ENCODE data around the gene KCNMA1.

Gene KCNMA1

DNA sequence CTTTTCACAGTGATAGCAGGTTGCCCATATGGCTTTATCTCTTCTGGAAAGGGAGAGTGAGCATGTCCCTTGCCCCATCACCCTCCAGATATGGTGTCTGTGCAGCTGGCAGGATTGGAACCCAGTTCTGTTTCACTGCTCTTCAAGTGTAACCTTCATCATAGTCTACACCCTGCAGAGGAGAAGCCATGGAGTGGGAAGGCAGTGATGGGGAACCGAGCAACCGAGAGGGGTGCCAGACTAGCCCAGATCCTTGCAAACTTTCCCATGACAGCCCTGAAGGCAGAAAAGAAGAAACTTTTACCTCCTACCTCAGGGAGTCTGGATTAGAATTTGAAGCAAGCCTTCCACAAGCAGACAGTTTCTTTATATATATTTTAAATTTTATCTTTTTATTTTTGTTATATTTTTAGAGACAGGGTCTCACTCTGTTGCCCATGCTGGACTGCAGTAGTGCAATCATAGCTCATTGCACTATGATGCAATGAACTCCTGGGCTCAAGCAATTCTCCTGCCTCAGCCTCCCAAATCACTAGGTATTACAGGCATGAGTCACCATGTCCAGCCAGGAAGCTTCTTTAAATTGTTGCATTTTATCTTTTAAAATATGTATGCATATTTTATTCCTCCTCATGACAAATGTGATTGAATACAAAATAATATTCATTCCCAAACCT is 133.3 kb downstream of the KCNMA1 start:
- DNase-seq: no peak

DNA sequence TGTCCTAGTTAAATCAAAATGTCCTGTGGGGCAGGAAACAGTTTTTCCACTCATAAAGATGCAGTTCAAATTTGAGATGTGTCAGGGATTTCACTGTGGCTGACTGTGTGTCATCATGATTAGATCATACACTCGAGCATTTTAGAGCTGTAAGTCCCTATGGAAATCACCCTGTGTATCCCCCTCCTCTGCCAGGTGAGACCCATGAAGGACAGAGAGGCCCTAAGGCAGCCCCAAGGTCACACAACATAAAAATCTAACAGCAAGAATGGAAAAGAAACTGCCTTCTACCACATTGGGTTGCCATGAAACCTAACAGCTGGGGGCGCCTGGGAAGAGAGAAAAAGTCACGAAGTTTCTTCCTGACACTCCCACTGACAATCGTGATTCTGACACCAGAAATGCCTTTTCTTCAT is 135.8 kb downstream of the KCNMA1 start:
- no peak for DNase-seq

DNA sequence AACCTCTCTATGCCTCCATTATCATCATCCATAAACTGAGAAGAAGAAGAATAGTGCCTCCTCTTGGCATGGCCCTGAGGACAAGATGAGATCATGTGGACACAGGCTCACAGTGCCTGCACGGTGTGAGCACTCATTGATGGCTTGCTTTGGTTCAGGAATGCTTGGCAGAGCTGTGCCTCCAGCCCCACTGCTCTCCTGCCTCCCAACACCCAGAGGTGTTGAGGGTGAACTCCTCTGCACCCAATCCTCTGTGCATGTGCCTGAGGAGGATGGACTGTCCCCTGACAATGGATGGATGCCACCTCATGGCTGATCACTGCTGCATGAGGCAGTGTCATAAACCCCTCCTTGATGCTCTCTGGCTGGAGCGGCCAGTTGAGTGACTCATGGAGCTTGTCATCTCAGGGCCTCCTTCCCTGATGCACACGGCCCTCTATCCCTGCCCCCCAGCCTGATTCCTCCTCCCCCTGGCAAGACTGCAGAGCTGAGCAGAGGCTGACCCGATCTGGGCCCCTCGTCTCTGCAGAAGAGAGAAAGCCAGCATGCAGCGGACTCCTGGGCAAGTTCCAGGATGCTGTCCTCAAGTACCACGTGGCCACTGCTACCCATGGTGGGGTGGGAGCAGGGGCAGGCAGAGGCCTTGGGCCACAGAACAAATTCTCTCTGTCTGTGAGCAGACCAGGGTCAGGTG is 136.3 kb downstream of the KCNMA1 start:
- DNase-seq: no peak

DNA sequence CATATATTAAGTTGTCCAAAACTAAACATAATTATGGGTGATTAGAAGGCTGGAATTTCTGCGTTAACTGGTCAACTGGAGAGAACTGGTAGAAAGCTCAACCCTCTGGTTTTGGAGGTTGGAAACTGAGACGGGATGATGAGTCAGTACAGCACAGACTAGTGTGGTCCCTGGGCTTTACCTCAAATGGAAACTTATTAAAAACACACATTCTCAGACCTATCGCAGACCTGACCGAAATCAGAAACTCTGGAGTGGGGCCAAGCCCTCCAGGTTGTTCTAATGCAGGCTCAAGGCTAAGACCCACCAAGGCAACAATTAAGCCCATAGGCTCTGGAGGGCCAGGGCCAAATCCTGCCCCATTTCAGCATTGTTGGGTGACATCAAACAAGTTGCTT is 136.9 kb downstream of the KCNMA1 start:
- peak; percentile 27 for DNase-seq

DNA sequence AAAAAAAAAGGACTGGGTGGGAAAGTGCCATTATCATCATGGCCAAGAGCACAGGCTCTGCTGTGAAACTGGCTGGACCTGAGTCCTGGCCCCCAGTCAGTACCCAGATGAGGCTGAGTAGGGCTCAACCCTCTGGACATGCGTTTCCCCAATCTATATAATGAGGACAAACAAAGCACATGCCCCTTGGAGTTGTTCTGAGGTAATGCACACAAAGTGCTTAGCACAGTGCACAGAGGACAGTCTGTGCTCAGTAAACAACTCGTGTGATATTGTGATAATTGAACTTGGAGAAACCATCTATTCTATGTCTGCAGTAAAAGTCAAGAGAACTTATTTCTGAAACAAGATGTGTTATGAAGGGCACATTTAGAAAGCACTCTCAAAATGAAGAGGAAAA is 138.8 kb downstream of the KCNMA1 start:
- DNase-seq: no peak

DNA sequence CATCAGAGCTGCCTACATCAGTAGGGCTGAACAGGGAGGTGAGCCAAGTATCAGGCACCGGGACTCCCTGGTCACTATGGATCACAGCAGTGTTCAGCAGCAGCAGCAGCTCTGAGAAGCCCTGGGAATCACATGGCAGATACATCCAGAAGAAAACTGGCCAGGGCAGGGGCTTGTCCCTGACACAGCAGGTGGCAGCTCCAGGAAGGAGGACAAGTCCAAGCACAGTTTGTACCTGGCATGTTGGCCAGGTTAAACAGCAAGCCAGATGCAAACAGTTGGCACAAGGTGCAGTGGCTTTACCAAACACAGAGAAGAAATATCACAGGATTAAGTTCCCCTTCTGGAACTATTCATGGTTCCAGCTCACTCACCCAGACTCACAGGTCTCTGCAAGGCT is 139.4 kb downstream of the KCNMA1 start:
- DNase-seq: no peak

DNA sequence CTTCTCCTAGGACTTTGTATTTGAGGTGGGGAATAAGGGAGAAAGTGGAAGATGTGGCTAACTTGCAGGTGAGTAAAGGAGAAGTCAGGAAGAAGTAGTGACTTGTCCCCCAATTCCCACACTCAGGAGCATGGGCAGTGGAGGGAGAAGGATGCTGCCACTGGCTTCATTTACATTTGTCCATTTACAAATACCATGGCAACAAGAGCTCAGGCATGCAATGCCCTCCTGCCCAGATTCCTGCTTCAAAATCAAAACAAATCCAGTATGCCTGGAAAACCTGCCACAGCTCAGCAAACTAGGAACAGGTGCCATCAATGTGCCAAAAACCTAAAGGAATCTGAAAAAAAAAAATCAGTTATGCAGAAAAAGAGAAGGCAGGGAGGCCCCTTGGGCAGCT is 139.9 kb downstream of the KCNMA1 start:
- DNase-seq: no peak

DNA sequence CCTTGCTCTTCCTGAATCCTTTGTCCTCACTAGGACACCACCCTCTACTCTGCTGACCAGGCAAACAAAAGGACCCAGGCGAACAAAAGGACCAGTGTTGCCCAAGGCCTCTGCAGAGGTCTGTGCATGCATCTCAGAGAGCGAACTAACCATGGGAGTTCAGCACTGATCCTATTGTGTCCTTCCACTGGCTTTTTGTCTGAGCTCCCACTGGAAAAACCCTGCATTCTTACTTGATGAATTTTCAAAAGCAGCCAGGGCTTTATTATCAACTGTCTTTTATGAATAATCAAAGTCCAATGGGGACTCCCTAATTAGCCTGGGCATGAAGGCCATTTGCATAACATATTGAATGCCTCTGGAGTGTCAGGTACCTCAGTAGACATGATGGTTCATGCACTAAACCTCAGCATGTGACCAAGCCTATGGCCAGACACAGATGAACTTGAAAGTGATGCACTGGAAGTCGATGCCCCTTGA is 140.6 kb downstream of the KCNMA1 start:
- DNase-seq: no peak

DNA sequence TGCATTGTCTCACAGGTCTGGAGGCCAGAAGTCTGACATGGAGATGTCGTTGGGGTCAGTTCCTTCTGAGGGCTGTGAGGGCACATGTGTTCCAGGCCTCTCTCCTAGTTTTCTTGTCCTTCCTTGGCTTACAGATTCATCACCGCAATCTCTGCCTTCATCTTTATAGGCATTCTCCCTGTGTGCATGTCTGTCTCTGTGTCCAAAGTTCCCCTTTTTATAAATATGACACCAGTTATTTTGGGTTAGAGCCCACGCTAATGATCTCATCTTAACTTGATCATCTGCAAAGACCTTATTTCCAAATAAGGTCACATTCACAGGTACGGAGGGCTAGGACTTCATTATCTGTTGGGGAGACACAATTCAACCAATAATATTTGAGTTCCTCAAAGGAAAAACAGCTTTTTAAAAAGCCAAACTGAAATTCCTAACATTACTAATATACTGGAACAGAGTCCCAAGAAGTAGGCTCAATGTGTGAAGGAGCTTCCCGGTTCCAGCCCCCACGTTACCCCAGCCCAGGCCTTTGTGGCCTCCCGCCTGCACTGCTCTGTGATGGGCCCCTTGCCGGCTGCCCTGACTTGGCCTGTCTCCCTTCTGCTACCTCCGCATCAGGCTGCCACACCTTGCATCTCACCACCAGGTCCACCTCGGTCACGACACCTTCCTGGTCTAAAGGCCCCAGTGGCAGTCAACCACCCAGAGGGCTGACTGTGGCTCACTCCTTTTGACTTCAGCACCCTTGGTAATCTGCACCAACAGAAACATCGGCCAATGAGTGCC is 142.7 kb downstream of the KCNMA1 start:
- DNase-seq: no peak

DNA sequence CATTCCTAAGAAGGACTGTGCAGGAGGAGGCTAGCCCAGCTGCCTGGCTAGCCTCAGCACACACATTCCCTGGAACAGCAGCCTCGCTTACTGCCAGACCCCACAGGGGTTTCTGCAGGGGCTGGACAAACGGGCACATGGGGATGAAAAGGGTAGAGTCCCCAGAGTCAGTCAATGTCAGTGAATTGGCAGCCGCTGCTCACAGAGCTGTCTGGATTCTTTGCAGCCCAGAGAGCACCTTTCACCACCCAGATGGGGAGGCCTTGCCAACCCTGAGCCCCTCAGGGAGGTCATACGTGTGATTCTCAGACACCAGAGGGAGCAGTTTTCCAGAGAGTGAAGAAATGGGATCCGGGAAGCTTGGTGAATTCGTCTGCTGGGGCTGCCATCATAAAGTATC is 143.3 kb downstream of the KCNMA1 start:
- DNase-seq: no peak

DNA sequence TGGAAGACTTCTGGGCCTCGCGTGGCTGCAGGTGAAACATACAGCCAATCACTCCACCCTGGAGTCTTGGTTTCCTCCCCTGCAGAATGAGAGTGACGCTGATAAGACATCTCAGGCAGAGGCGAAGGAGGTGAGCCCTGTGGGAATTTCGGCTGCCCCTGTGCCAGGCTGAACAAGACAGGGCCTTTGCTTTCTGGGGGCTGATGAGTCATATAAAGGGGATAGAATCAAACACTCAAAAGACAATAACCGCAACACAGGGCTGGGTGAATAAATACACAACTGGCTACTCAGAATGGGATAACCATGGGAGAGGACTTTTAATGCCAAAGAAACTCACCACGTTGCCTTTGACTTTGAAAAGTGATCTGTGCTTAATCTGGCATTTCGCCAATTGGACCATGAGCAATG is 143.8 kb downstream of the KCNMA1 start:
- DNase-seq: peak; percentile 14

DNA sequence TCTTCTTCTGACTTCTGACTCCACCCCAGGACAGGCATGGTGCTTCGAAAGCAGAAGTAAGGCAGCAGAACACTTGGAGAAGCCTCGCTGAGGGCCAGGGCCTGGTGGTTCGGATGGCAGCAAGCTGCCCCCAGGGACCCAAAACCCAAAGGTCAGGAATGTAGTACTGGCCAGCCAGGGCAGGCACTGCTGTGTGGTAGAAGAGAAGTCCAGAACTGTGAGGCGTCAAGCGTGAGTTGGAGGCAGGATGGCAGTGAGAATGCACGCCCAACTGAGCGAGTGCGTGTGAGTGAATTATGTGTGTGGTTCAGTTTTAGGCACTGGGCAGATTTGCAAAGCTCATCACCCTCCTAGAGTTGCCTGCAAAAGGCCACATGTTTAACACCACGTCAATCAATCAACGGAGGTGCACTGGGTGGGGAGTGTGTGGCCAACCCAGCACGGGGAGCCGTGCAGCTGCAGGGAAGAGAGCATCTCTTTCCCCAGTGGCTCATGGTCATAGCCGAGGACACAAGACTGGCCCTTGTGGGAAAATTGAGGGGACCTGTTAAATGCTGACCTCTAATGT is 144.3 kb downstream of the KCNMA1 start:
- no peak for DNase-seq

DNA sequence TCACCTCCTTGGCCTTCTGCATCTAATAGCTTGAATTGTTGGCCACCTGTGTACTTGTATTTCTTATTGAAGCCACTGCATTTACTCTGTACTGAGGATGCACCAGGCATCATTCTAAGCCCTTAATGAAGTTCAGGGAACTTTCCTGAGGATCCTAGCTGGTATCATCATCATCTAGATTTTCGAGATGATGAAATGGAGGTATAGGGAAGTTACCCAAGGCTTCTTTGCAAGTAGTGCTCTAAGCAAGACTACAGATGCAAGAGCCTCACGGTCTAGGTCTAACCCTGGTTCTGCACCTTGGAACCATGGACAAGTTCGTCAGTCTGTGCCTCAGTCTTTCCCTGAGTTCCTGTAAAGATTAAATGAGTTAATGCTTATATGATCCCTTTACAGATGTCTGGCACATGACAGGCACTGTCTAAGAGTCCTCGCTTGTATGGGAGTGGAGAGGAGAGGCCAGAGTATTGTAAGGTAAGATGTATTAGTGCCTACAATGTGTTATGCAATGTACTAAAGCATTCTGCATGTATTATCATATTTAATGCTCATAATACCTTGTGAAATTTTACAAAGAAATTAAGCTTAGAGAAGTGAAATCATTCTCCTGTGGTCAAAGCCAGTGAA is 145.1 kb downstream of the KCNMA1 start:
- DNase-seq: no peak

DNA sequence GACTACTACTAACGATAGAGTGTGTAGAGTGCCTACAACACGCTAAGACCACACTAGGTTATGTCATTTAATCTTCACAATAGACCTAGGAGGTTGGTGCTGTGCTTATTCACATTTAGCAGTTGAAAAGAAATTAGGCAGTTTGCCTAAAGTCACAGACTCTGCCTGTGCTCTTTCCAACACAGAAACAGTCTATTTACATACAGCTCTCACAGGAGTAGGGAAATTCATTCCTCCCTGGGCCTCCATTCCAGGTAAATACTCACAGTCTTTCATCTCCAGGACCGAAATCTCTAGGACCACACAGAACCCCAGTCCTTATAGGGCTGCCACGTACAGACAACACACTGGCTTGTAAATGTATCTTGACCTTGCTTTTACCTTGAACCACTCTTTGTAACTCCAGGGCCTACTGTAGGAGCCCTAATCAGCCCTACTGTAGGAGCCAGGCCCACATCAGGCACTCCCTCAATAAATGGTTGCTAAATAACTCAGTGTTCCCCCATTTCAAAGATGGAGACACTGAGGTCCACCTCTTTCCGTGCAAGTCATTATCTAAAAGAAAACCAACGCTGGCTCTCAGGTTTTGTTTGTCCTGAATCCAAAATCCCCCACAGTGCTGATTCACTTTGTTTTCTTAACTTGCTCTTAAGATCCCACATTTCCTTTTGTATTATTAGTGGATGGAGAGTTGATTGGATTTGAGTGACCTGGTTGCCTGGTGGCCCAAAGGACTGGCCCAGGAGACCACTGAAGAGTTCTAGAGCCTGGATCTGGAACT is 146.9 kb downstream of the KCNMA1 start:
- DNase-seq: no peak

DNA sequence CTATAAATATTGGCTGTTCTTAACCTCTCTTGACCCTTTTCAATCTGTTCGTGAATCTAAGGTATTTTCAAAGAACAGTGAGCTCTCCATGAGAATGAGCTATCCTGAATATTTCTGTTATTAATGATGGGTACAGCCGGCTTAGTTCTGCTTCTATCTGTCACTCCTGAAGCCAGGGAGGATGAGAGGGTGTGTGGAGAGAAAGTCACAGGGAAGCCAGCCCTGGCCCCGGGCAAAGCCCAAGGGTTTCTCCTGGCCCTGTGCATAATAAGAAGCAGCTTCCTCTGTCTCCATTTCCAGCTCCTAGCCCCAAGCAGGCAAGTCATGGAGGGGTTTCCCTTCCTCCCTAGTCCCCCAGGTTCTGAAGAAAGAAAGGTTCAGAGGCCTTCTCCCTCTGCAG is 151.1 kb downstream of the KCNMA1 start:
- DNase-seq: no peak

DNA sequence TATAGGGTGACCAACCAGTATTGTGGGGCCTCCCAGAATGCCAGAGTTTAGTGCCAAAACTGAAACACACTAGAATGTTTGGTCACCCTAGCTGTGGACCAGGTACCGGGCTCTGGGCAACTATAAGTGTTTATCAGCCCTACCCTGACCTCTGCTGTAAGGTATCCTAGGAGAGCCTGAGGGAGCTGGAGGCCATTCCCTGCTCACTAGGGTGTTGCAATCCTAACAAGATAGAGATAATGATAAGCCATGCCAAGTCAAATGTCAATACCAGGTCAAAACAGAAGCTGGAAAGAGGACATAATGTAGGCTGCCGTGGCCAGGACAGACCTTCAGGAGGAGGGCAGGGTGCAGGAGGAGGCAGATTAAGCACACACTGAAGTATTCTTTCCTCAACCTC is 151.8 kb downstream of the KCNMA1 start:
- no peak for DNase-seq

DNA sequence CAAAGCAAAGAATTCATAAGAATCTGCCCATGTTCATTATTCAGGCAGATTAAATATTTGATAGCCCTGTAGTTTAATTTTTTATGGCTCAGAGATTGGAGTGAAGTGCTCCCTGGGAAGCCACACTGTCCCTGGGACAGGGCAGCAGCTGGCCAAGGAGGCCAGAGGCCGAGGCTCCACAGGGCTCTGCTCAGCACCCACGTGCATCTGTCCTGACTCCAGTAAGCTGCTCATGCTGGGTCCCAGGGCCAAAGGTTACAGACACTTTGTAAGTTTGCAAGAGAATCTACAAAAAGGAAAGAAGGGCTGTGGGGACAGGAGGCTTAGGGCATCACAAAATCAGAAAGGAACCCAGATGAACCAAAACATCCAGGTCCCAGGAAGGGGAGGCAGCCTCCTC is 155.5 kb downstream of the KCNMA1 start:
- DNase-seq: no peak

DNA sequence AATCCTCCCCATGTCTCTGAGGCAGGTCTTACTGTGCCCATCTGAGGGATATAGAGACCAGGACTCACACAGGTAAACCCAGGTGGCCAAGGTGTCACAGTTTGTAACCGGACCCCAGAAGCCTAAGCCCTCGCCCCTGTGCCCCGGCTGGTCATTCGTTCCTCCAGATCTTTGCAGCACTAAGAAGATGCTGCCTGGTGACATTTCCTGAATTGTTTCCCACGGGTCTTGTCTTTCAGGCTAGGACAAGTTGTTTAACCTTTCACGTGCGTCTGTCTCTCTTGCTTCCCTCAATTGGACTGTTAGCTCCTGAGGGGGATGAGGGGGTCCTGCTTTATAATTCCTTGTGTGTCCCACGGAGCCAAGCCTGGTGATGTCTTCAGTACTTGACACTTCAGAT is 158.0 kb downstream of the KCNMA1 start:
- DNase-seq: no peak

DNA sequence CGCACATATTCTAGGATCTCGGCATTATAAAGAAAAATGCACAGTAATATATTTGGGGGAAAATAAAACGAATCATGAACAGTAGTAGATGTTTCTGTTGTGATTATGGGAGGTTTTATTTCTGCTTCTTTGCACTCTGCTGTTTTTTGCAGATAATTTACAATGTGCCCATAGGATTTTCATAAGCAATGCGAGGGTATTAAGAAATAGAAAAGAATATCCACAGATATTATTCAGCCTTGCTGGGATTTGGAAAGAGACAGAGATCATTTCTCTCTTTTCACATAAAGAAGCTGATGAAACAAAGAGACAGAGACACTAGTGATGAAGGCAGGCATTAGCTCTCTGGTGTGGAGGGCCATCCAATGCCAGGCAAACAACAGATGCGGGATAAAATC is 158.6 kb downstream of the KCNMA1 start:
- DNase-seq: no peak

DNA sequence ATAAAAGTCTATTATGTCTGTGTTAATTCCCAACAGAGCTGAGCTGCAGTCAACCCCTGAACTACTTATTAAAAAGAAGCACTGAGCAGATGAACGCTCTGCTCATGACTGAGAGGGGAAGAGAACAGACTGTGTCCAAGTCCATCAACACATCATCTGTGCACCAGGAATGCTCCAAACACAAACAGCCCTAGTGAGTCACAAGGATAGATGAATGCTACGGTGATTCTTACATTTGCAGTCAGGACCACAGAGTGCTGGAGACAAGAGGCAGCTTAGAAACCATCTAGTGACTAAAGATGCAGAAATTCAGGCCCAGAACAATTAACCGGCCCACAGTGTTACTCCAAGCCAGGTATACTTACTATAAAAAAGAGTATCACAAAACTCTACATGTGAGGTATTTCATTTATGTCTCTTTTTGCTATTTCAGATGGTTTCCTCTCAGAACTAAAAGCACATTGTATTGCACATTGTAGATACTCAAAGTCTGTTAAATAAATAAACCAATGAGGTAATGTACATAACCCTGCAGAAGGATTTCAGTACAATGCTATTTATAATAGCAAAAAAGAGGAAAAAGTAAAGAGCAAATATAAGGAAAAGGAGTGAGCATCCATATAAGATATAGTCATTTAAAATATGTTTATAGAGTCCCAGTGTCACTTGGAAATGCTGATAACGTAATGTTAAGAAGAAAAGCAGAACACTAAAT is 159.2 kb downstream of the KCNMA1 start:
- no peak for DNase-seq

DNA sequence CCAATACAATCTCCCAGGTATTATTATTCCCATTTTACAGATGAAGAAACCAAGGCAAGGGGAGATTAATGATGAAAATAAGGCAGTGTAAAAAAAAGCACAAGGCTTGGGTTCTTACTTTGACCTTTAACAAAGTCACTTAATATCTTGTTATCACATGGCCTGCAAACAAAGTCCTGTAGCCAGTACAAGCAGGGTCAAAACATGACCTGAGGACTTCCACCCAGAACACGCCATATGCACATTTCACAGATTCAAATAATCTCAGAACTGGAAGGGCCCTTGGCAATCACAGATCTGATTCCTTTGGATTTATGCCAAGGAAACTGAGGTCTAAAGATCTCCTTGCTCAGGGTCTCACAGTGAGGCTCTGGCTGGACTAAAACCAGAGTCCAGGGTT is 162.1 kb downstream of the KCNMA1 start:
- DNase-seq: no peak

DNA sequence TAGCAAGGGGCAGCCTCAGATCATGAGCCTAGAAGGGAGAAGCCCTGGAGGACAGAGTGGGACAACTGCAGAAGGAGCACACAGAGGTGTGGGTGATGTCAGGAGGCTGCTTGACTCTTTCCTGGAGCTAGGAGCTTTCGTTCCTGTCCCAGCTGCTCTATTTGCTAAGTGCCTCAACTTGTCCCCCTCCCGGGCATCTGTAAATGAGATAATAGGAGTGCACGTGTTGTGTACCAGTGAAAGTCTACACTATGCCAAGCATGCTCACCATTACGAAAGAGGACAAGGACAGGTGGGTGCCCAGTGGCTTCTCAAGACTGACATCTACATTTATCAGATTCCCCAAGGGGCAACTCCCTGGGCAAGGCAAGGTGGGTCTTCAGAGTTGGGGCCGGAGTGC is 162.7 kb downstream of the KCNMA1 start:
- no peak for DNase-seq
